H4 (cell line): ENCODE results near the gene CCDC175. TPM values are rescaled to one million over a fixed set of nuclear protein-coding genes. Genes with fewer than 3 reads are reported as not detected.
A peak's percentile ranks its signal among the peaks of the same experiment; 100 is the strongest.

Source experiments
- DNase-seq: peaks from one replicate; pipeline ENCODE4 v3.0.0-alpha.2; 2015; ENCODE audit warnings: low spot score
- total RNA-seq: library from RNA; depleted of rRNA; stranded (reverse); fragments of >200 nt; shearing (Covaris generic); gene quantifications from 2 replicates; pipeline ENCODE4 v1.2.3, GENCODE V29; 2014

CCDC175 gene
- total RNA-seq, 1 experiment from 2014 or later = not detected

GRCh38 chr14:59540852-59541251 is 35.8 kb downstream of the CCDC175 start:
- DNase-seq = no peak

- DNase-seq = no peak
These were observed 37.7 kb downstream of the CCDC175 start for GRCh38 chr14:59538936-59539335.

- no peak for DNase-seq
These were observed 39.1 kb downstream of the CCDC175 start for GRCh38 chr14:59537476-59537875.

GRCh38 chr14:59534361-59534987 is 42.1 kb downstream of the CCDC175 start:
- DNase-seq = no peak

- peak; percentile 10 for DNase-seq
These were observed 44.2 kb downstream of the CCDC175 start for GRCh38 chr14:59532419-59532818.

- DNase-seq = no peak
These were observed 46.3 kb downstream of the CCDC175 start for GRCh38 chr14:59530349-59530748.

- DNase-seq = peak; percentile 17
These were observed 47.4 kb downstream of the CCDC175 start for GRCh38 chr14:59529189-59529588.

- no peak for DNase-seq
These were observed 56.4 kb downstream of the CCDC175 start for GRCh38 chr14:59520224-59520623.

- DNase-seq = no peak
These were observed 64.6 kb downstream of the CCDC175 start for GRCh38 chr14:59511916-59512575.

GRCh38 chr14:59510966-59511365 is 65.6 kb downstream of the CCDC175 start:
- no peak for DNase-seq

GRCh38 chr14:59510001-59510400 is 66.6 kb downstream of the CCDC175 start:
- DNase-seq = no peak

- no peak for DNase-seq
These were observed 67.5 kb downstream of the CCDC175 start for GRCh38 chr14:59509101-59509500.

GRCh38 chr14:59507752-59508103 is 68.9 kb downstream of the CCDC175 start:
- DNase-seq = no peak

GRCh38 chr14:59507063-59507751 is 69.4 kb downstream of the CCDC175 start:
- peak; percentile 61 for DNase-seq

- no peak for DNase-seq
These were observed 73.4 kb downstream of the CCDC175 start for GRCh38 chr14:59503256-59503655.

GRCh38 chr14:59500732-59501131 is 75.9 kb downstream of the CCDC175 start:
- no peak for DNase-seq

GRCh38 chr14:59492384-59492783 is 84.2 kb downstream of the CCDC175 start:
- no peak for DNase-seq

GRCh38 chr14:59490756-59491155 is 85.9 kb downstream of the CCDC175 start:
- DNase-seq = no peak

GRCh38 chr14:59484639-59485175 is 91.9 kb downstream of the CCDC175 start:
- no peak for DNase-seq

- peak; percentile 93 for DNase-seq
These were observed 92.6 kb downstream of the CCDC175 start, which contains the start of the genes JKAMP and L3HYPDH for GRCh38 chr14:59483819-59484638. Gene JKAMP, plus strand, starts transcription at chr14:59484517. Its CDS starts 73 bp downstream, at chr14:59484590. Gene L3HYPDH, minus strand, starts transcription at chr14:59484408. Its CDS starts 92 bp downstream, at chr14:59484316.

- peak; percentile 30 for DNase-seq
These were observed 93.2 kb downstream of the CCDC175 start for GRCh38 chr14:59483363-59483762.
